Endothelial cell of umbilical vein (primary cell): ENCODE results near the gene FCN2. TPM values are rescaled to one million over a fixed set of nuclear protein-coding genes. Genes with fewer than 3 reads are reported as not detected.

Source experiments
- BruUV-seq: library from RNA; stranded (reverse); fragments of 400-500 nt; replicated peaks from 2 replicates; lab custom pipeline; 2021; lab: Mats Ljungman, UMichigan
- CTCF ChIA-PET: fragments of 300-600, 350-600 bp; sonication (Branson Sonifier 250); formaldehyde crosslinking; loops from one replicate; lab custom pipeline; 2021; ENCODE audit warnings: antibody characterized with exemption, inconsistent platforms; lab: Charles Lee
- POLR2A ChIA-PET: fragments of 300-600, 350-600 bp; sonication (Branson Sonifier 250); formaldehyde crosslinking; loops from one replicate; lab custom pipeline; 2021; ENCODE audit warnings: antibody characterized with exemption, inconsistent platforms; lab: Charles Lee
- DNase-seq: peaks from one replicate; pipeline ENCODE4 v3.0.0-alpha.2; 2011; ENCODE audit warnings: low read depth, low spot score
- FAIRE-seq: peaks from 2 replicates; lab custom pipeline; 2011; peaks lifted over from hg19 to GRCh38; lab: Jason Lieb, UNC
- H2AFZ ChIP-seq: 2 replicates; pipeline ENCODE4 v1.6.0; 2012; ENCODE audit warnings: low read depth, low read length, control low read depth, inconsistent platforms
- H3K27ac ChIP-seq: 2 replicates; pipeline ENCODE4 v1.5.1; 2011; ENCODE audit warnings: low read depth, mild to moderate bottlenecking, control low read depth, low read length, moderate library complexity; ENCODE audit not compliant: insufficient read depth
- H3K27me3 ChIP-seq, 2 experiments: 2 replicates each; pipeline versions ENCODE4 v1.6.0 to v1.6.1; 2011; ENCODE audit warnings: low read length in 2 of 2, mixed read lengths in 1 of 2; ENCODE audit not compliant: control insufficient read depth in 2 of 2, insufficient read depth in 2 of 2
- H3K36me3 ChIP-seq, 2 experiments: 2 replicates in 1 of 2; 3 replicates in 1 of 2; pipeline ENCODE4 v1.5.1; 2011; ENCODE audit warnings: low read length in 2 of 2, mild to moderate bottlenecking in 1 of 2, moderate library complexity in 1 of 2; ENCODE audit not compliant: control insufficient read depth in 2 of 2, insufficient read depth in 2 of 2; ENCODE audit errors: extremely low read depth in 1 of 2
- H3K4me1 ChIP-seq: 3 replicates; pipeline ENCODE4 v1.5.1; 2011; ENCODE audit warnings: mild to moderate bottlenecking, low read length; ENCODE audit not compliant: control insufficient read depth, insufficient read depth; ENCODE audit errors: extremely low read depth
- H3K4me2 ChIP-seq: 2 replicates; pipeline ENCODE4 v1.6.1; 2011; ENCODE audit warnings: low read length, control low read depth, mixed read lengths; ENCODE audit not compliant: insufficient read depth
- H3K4me3 ChIP-seq, 3 experiments: fragments of 200-600 bp in 1 of 3; sonication (generic), shearing (Covaris generic) in 1 of 3; replicated peaks in 1 of 3; 2 replicates each; pipeline ENCODE4 v1.5.1; 2011 to 2016; ENCODE audit warnings: control low read depth in 3 of 3, low read length in 3 of 3, mild to moderate bottlenecking in 2 of 3, inconsistent platforms in 1 of 3, low read depth in 1 of 3, moderate library complexity in 1 of 3; ENCODE audit not compliant: insufficient read depth in 1 of 3
- H3K79me2 ChIP-seq: 2 replicates; pipeline ENCODE4 v1.6.0; 2012; ENCODE audit warnings: low read length, inconsistent platforms; ENCODE audit not compliant: control insufficient read depth, insufficient read depth
- H3K9ac ChIP-seq: replicated peaks from 2 replicates; pipeline ENCODE3; 2011; ENCODE audit warnings: low read length, control low read depth; ENCODE audit not compliant: insufficient read depth; ENCODE audit errors: extremely low read depth
- H3K9me1 ChIP-seq: replicated peaks from 3 replicates; pipeline ENCODE4 v1.6.0; 2011; ENCODE audit warnings: mild to moderate bottlenecking, low read length; ENCODE audit not compliant: control insufficient read depth, insufficient read depth; ENCODE audit errors: extremely low read depth
- H3K9me3 ChIP-seq: replicated peaks from 2 replicates; pipeline ENCODE4 v1.5.1; 2012; ENCODE audit warnings: low read length, inconsistent platforms; ENCODE audit not compliant: control insufficient read depth, insufficient read depth
- H4K20me1 ChIP-seq: replicated peaks from 2 replicates; pipeline ENCODE3; 2011; ENCODE audit warnings: mild to moderate bottlenecking, low read length; ENCODE audit not compliant: control insufficient read depth, insufficient read depth; ENCODE audit errors: extremely low read depth
- CTCF ChIP-seq, 2 donors: IDR thresholded peaks; 1 replicate in 1 of 2; 2 replicates in 1 of 2; pipeline ENCODE4 v1.5.1; 2011; ENCODE audit warnings: low read length in 2 of 2, mild to moderate bottlenecking in 2 of 2, moderate library complexity in 2 of 2, control low read depth in 1 of 2, inconsistent platforms in 1 of 2, low read depth in 1 of 2; ENCODE audit not compliant: insufficient read depth in 1 of 2; ENCODE audit errors: extremely low read depth in 1 of 2
- EZH2 ChIP-seq: IDR thresholded peaks from 2 replicates; pipeline ENCODE4 v1.6.1; 2012; ENCODE audit warnings: borderline replicate concordance, low read depth, mild to moderate bottlenecking, moderate library complexity, low read length, inconsistent platforms; ENCODE audit not compliant: severe bottlenecking
- FOS ChIP-seq: IDR thresholded peaks from 2 replicates; pipeline ENCODE4 v1.6.1; 2011; ENCODE audit warnings: mild to moderate bottlenecking, low read length, moderate library complexity, borderline replicate concordance; ENCODE audit not compliant: insufficient read depth
- GATA2 ChIP-seq: IDR thresholded peaks from 2 replicates; pipeline ENCODE4 v1.7.0; 2011; ENCODE audit warnings: low read depth, mild to moderate bottlenecking, moderate library complexity, mixed read lengths, low read length; ENCODE audit not compliant: insufficient read length, insufficient read depth
- JUN ChIP-seq: IDR thresholded peaks from 2 replicates; pipeline ENCODE4 v1.6.1; 2011; ENCODE audit warnings: borderline replicate concordance, low read depth; ENCODE audit not compliant: insufficient read length, insufficient read depth
- MAX ChIP-seq: IDR thresholded peaks from 2 replicates; pipeline ENCODE4 v1.6.1; 2011; ENCODE audit not compliant: insufficient read depth, insufficient read length
- MYC ChIP-seq: IDR thresholded peaks from one replicate; pipeline ENCODE4 v1.6.1; 2011; ENCODE audit warnings: mild to moderate bottlenecking, low read depth, low read length
- POLR2A ChIP-seq: IDR thresholded peaks from 2 replicates; pipeline ENCODE4 v1.6.1; 2012; ENCODE audit warnings: low read depth, mild to moderate bottlenecking, control low read depth, low read length
- POLR2AphosphoS5 ChIP-seq: IDR thresholded peaks from 2 replicates; pipeline ENCODE4 v1.6.1; 2012; ENCODE audit warnings: low read depth, mild to moderate bottlenecking, control low read depth, low read length, moderate library complexity; ENCODE audit not compliant: insufficient read depth
- dilution Hi-C: fragments of 300-500 bp; cut with MboI; formaldehyde crosslinking; loops from one replicate; pipeline ENCODE4 v1.15.0; 2019; ENCODE audit warnings: low sequenced_read_pairs; ENCODE audit not compliant: extremely low pct_ligation_motif_present
- intact Hi-C: fragments of 100-400 bp; cut with micrococcal nuclease; formaldehyde crosslinking; loops from one replicate; pipeline ENCODE4 v1.10.0; 2022
- polyA plus RNA-seq, 4 experiments: library from polyadenylated mRNA; depleted of rRNA in 3 of 4; stranded (reverse) in 3 of 4; unstranded in 1 of 4; fragments of >200 nt; gene quantifications; 2 replicates each; pipeline versions ENCODE4 v1.2.1 to v1.2.3, GENCODE V29; 2011 to 2012; ENCODE audit warnings: missing spikeins in 1 of 4
- total RNA-seq: library from RNA; stranded (reverse); gene quantifications from 2 replicates; pipeline ENCODE4 v1.2.3, GENCODE V29; 2021

FCN2 gene
- total and polyA plus RNA-seq, 2 donors (not counting 3 experiments of a cell fraction or from before 2014, with no cell fraction given): not detected

- no peaks in the 10 kb centered on the region for H3K79me2 ChIP-seq
- no peaks in the 10 kb centered on the region for H3K9me3 ChIP-seq
- FAIRE-seq (no peak), DNase-seq (no peak)
- dilution Hi-C loops: no loop called here
- no peaks in the 10 kb centered on the region for H3K36me3 ChIP-seq
- no peak overlapping the region for H3K4me3 ChIP-seq
- no TSS peak for BruUV-seq
- ChIA-PET POLR2A (no interaction called here), CTCF (no interaction called here)
- H3K4me1 ChIP-seq: peaks cover 22% of the 10 kb centered on the region
- no peaks in the 10 kb centered on the region for H3K9me1 ChIP-seq
- H3K27ac ChIP-seq: no peak overlapping the region
- no peak overlapping the region for H3K9ac ChIP-seq
- TF ChIP-seq MAX (no peak), JUN (no peak), CTCF (IDR thresholded peaks at IDR 0.05; ENCODE audit: extremely low read depth in 1 of 2, insufficient read depth in 1 of 2, low read depth in 1 of 2, low read length in 2 of 2) (no peak), MYC (no peak), POLR2A (no peak), EZH2 (no peak)
- intact Hi-C loops: no loop called here
- H3K27me3 ChIP-seq: peaks cover 8 to 10% of the 10 kb centered on the region in 2 experiments
- H3K4me2 ChIP-seq: no peak overlapping the region
- no peak overlapping the region for H2AFZ ChIP-seq
- no peaks in the 10 kb centered on the region for H4K20me1 ChIP-seq
These were observed 14.5 kb downstream of the FCN2 start for GRCh38 chr9:134895097-134895496.

- ChIA-PET CTCF (no interaction called here), POLR2A (no interaction called here)
- DNase-seq: no peak
- Histone ChIP-seq H3K4me3 (no peak overlapping the region), H3K4me2 (peak overlapping the region; percentile 4), H3K27ac (no peak overlapping the region), H4K20me1 (no peaks in the 10 kb centered on the region), H3K79me2 (no peaks in the 10 kb centered on the region), H3K27me3 (peaks cover 8 to 10% of the 10 kb centered on the region in 2 experiments), H3K9ac (no peak overlapping the region), H3K9me3 (no peaks in the 10 kb centered on the region), H3K9me1 (no peaks in the 10 kb centered on the region), H3K36me3 (no peaks in the 10 kb centered on the region), H2AFZ (no peak overlapping the region), H3K4me1 (peaks cover 22% of the 10 kb centered on the region)
- intact Hi-C loops: no loop called here
- no peak for FAIRE-seq
- TF ChIP-seq MYC: no peak
- no peak for TF ChIP-seq POLR2AphosphoS5
- TF ChIP-seq FOS: no peak
- TF ChIP-seq JUN: no peak
- no peak for TF ChIP-seq CTCF (IDR thresholded peaks at IDR 0.05; ENCODE audit: extremely low read depth in 1 of 2, insufficient read depth in 1 of 2, low read depth in 1 of 2, low read length in 2 of 2)
- TF ChIP-seq GATA2: no peak
- no TSS peak for BruUV-seq
- dilution Hi-C loops: no loop called here
These were observed 14.9 kb downstream of the FCN2 start for GRCh38 chr9:134895567-134895907.
